ENCODE data around the gene PCDHA5. TPM values are rescaled to one million over a fixed set of nuclear protein-coding genes. Genes with fewer than 3 reads are reported as not detected.

The PCDHA5 gene
- total RNA-seq, 1 experiment from 2014 or later: 0.33 TPM

GRCh38 chr5:140840978-140841962 lies 19.9 kb downstream of the PCDHA5 start, which contains the start of gene PCDHA8:
PCDHA8 (plus strand) TSS chr5:140841187; CDS start chr5:140841322, 135 bp downstream.
- Histone ChIP-seq H3K23me2 (ENCODE audit: insufficient read length, low read depth, low read length, poor library complexity, severe bottlenecking) (no peaks in the 10 kb centered on the region), H3K27me3 (ENCODE audit: insufficient read depth, low read length) (no peaks in the 10 kb centered on the region), H3K4me2 (ENCODE audit: insufficient read depth, insufficient read length, low read length) (no peak within 1 kb of the TSS), H3K27ac (ENCODE audit: insufficient read length, low read depth, low read length) (no peak within 1 kb of the TSS), H3K4me1 (ENCODE audit: insufficient read depth, low read length) (no peaks in the 10 kb centered on the region), H3K9ac (ENCODE audit: extremely low read depth, insufficient read length, low read length) (no peak within 1 kb of the TSS), H3T11ph (ENCODE audit: low read length) (no peak within 1 kb of the TSS), H2BK20ac (ENCODE audit: low read depth, low read length, poor library complexity, severe bottlenecking) (no peak within 1 kb of the TSS), H4K8ac (replicated peaks; ENCODE audit: insufficient read length, low read depth, low read length) (no peak within 1 kb of the TSS), H3K4ac (ENCODE audit: low read depth, low read length) (no peak within 1 kb of the TSS), H3K9me3 (ENCODE audit: control insufficient read depth, low read depth, low read length) (no peaks in the 10 kb centered on the region), H3K56ac (ENCODE audit: insufficient read length, low read depth, low read length) (no peak within 1 kb of the TSS), H4K5ac (ENCODE audit: insufficient read length, low read depth, low read length) (no peak within 1 kb of the TSS), H2BK12ac (ENCODE audit: insufficient read length, low read depth, low read length) (no peak within 1 kb of the TSS), H3K79me1 (ENCODE audit: insufficient read depth, low read depth, low read length, poor library complexity, severe bottlenecking) (no peaks in the 10 kb centered on the region), H3K18ac (ENCODE audit: insufficient read length, low read depth, low read length) (no peak within 1 kb of the TSS), H4K91ac (ENCODE audit: insufficient read length, low read depth, low read length) (no peak within 1 kb of the TSS), H3K79me2 (ENCODE audit: insufficient read depth, low read length) (no peaks in the 10 kb centered on the region), H3K14ac (ENCODE audit: insufficient read depth, low read length) (no peak within 1 kb of the TSS), H3K23ac (ENCODE audit: insufficient read length, low read depth, low read length) (no peak within 1 kb of the TSS), H2BK15ac (ENCODE audit: low read depth, low read length) (no peak within 1 kb of the TSS), H2AFZ (ENCODE audit: low read length) (no peak within 1 kb of the TSS), H4K20me1 (ENCODE audit: control insufficient read depth, insufficient read depth, insufficient read length) (no peaks in the 10 kb centered on the region), H2BK5ac (ENCODE audit: insufficient read length, low read length) (no peak within 1 kb of the TSS), H2AK5ac (ENCODE audit: insufficient read length, low read length) (no peak within 1 kb of the TSS), H2BK120ac (ENCODE audit: low read depth, low read length, poor library complexity, severe bottlenecking) (no peak within 1 kb of the TSS)
- peak; percentile 68 for TF ChIP-seq CTCF (conservative IDR thresholded peaks at IDR 0.05)
- Mint-ChIP-seq H3K36me3 (ENCODE audit: insufficient read depth in 1 of 3, low read depth in 3 of 3) (peaks cover 4 to 18% (median 8%) of the 10 kb centered on the region in 3 experiments; a peak in 5 of 7 replicates), H3K9me3 (peaks cover 2 to 5% of the 10 kb centered on the region in 2 experiments; a peak in 3 of 5 replicates), H3K27ac (no peak within 1 kb of the TSS), H3K4me1 (0 out of 4 replicates have a peak, but pooled peaks cover 0 to 2% of the 10 kb centered on the region in 2 experiments), H3K4me3 (peak within 1 kb of the TSS in 1 of 2 experiments; percentile 17; a peak in 1 of 5 replicates), H3K27me3 (ENCODE audit: low read depth) (no peaks in the 10 kb centered on the region; the same call in 1 of the 2 replicates)
- WGBS (ENCODE audit: extremely low coverage, insufficient read length, low lambda C conversion rate): no CpG with 5 or more reads among the region's 47 CpGs
- DNase-seq: peak; percentile 66

Data from H9 (cell line).